GM06990 (cell line): ENCODE results near the gene HDAC4.

Experiments
- DNase-seq: peaks from one replicate; pipeline ENCODE4 v3.0.0-alpha.2; 2011; ENCODE audit not compliant: insufficient read length; ENCODE audit errors: extremely low read depth
- H3K27me3 ChIP-seq: replicated peaks from 2 replicates; pipeline ENCODE4 v1.6.0; 2011; ENCODE audit warnings: low read length; ENCODE audit not compliant: control insufficient read depth, insufficient read depth
- H3K36me3 ChIP-seq: 2 replicates; pipeline ENCODE4 v1.5.1; 2011; ENCODE audit warnings: low read length; ENCODE audit not compliant: control insufficient read depth, insufficient read depth
- H3K4me3 ChIP-seq: replicated peaks from 2 replicates; pipeline ENCODE4 v1.5.1; 2011; ENCODE audit warnings: low read depth, mild to moderate bottlenecking, control low read depth, low read length
- CTCF ChIP-seq: IDR thresholded peaks from 2 replicates; pipeline ENCODE4 v1.5.1; 2011; ENCODE audit warnings: low read length, control low read depth, mild to moderate bottlenecking, inconsistent platforms; ENCODE audit not compliant: insufficient read depth, poor library complexity, severe bottlenecking

HDAC4 gene

GRCh38 chr2:239066597-239066996, 334.2 kb downstream of the HDAC4 start:
- DNase-seq: no peak
- Histone ChIP-seq H3K36me3 (no peaks in the 10 kb centered on the region), H3K4me3 (no peak overlapping the region), H3K27me3 (no peaks in the 10 kb centered on the region)
- no peak for TF ChIP-seq CTCF

DNA sequence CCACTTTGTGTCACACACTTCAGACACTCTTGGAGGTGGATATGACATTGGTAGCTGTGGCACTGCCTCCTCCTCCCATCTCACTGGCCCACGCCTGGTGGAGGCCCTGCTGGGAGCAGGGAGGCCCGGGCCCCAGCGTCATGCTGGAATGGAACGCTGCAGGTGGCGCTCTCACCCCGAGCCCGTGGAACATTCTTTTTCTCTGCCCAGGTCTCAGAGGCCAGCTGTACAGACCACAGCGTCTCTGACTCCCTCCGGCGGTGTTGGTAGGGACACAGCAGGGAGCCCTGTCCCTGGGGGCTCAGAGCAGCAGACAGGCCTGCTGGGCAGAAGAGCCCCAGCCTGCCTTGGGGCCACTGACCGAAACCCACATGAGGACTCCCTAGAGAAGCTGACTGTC, 334.9 kb downstream of the HDAC4 start:
- Histone ChIP-seq H3K4me3 (no peak overlapping the region), H3K36me3 (no peaks in the 10 kb centered on the region; the same call in 1 of the 2 replicates), H3K27me3 (no peaks in the 10 kb centered on the region)
- TF ChIP-seq CTCF: no peak
- no peak for DNase-seq

- DNase-seq: no peak
- Histone ChIP-seq H3K36me3 (no peaks in the 10 kb centered on the region; the same call in 1 of the 2 replicates), H3K27me3 (no peaks in the 10 kb centered on the region), H3K4me3 (no peak overlapping the region)
- TF ChIP-seq CTCF: no peak
Measured at GRCh38 chr2:239065537-239065936, 335.3 kb downstream of the HDAC4 start.

GRCh38 chr2:239064891-239065290, 335.9 kb downstream of the HDAC4 start:
- no peak for DNase-seq
- no peaks in the 10 kb centered on the region; the same call in 1 of the 2 replicates for H3K36me3 ChIP-seq
- TF ChIP-seq CTCF: no peak
- H3K27me3 ChIP-seq: no peaks in the 10 kb centered on the region
- H3K4me3 ChIP-seq: no peak overlapping the region

- no peak for DNase-seq
- no peak for TF ChIP-seq CTCF
- Histone ChIP-seq H3K4me3 (no peak overlapping the region), H3K27me3 (no peaks in the 10 kb centered on the region), H3K36me3 (no peaks in the 10 kb centered on the region; the same call in 1 of the 2 replicates)
Measured at GRCh38 chr2:239064253-239064652, 336.6 kb downstream of the HDAC4 start.

- no peaks in the 10 kb centered on the region; the same call in 1 of the 2 replicates for H3K36me3 ChIP-seq
- no peak for TF ChIP-seq CTCF
- no peak overlapping the region for H3K4me3 ChIP-seq
- no peak for DNase-seq
- no peaks in the 10 kb centered on the region for H3K27me3 ChIP-seq
Measured at GRCh38 chr2:239062743-239063142, 338.1 kb downstream of the HDAC4 start.
